ENCODE measurements around the gene S100PBP. TPM values are rescaled to one million over a fixed set of nuclear protein-coding genes. Genes with fewer than 3 reads are reported as not detected.

The S100PBP gene
- polyA plus RNA-seq, 1 of the 3 experiments (the other 2 are of a cell fraction), result 13.2 TPM

DNA sequence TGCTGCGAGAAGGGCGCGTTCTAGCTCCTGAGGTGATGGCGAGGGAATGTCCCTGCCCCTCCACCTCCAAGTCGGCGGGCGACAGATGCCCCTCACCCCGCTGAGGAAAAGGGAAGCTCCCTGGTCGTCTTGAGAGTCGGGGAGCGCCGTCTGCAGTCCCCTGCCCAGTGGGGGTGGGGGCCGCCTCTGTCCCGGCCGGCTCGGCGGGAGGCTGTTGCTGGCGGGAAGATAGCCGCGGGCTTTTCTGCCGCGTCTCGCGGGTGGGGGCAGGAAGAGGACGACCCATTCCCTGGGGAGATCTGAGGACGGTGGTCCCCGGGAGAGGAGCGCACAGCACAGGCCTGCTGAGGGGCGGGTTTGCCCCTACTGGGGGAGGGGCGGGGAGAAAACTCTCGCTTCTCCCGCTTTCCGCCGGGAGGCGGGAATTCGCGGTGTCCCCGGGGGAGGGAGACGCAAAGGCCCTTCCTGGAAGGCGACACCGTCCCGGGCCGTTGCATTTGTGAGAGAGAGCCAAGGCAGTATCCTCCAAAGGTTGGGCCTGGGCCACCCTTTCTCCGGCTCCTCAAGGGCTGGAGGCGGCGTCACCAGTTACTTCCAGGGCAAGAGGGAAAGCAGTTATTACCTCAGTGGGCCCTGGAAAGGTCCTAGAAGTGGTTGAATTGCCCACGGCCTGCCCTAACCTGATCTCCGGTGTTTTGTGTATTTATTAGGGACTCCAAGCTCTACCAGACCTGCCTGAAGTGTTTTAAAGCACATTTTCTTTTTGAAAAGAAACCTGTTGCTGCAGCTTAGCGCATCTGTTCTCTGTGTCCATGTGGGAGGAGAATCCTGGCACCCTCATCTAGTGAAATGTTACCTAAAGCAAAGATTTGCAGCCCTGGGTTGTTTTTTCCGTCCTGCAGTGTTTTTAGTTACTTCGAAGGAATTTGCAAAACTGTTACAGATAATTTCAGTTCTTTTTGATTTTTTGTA, 648 bp downstream of the S100PBP start (continued):
- TF ChIP-seq, protein P1, sequence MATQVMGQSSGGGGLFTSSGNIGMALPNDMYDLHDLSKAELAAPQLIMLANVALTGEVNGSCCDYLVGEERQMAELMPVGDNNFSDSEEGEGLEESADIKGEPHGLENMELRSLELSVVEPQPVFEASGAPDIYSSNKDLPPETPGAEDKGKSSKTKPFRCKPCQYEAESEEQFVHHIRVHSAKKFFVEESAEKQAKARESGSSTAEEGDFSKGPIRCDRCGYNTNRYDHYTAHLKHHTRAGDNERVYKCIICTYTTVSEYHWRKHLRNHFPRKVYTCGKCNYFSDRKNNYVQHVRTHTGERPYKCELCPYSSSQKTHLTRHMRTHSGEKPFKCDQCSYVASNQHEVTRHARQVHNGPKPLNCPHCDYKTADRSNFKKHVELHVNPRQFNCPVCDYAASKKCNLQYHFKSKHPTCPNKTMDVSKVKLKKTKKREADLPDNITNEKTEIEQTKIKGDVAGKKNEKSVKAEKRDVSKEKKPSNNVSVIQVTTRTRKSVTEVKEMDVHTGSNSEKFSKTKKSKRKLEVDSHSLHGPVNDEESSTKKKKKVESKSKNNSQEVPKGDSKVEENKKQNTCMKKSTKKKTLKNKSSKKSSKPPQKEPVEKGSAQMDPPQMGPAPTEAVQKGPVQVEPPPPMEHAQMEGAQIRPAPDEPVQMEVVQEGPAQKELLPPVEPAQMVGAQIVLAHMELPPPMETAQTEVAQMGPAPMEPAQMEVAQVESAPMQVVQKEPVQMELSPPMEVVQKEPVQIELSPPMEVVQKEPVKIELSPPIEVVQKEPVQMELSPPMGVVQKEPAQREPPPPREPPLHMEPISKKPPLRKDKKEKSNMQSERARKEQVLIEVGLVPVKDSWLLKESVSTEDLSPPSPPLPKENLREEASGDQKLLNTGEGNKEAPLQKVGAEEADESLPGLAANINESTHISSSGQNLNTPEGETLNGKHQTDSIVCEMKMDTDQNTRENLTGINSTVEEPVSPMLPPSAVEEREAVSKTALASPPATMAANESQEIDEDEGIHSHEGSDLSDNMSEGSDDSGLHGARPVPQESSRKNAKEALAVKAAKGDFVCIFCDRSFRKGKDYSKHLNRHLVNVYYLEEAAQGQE (IDR thresholded peaks at IDR 0.05; ENCODE audit: low read depth, low read length), result no peak
- TF ChIP-seq TAF1 (IDR thresholded peaks at IDR 0.05; ENCODE audit: borderline replicate concordance, low read depth, low read length), result peak; percentile 79; the same call in 1 of the 2 replicates
- TF ChIP-seq, protein P2, sequence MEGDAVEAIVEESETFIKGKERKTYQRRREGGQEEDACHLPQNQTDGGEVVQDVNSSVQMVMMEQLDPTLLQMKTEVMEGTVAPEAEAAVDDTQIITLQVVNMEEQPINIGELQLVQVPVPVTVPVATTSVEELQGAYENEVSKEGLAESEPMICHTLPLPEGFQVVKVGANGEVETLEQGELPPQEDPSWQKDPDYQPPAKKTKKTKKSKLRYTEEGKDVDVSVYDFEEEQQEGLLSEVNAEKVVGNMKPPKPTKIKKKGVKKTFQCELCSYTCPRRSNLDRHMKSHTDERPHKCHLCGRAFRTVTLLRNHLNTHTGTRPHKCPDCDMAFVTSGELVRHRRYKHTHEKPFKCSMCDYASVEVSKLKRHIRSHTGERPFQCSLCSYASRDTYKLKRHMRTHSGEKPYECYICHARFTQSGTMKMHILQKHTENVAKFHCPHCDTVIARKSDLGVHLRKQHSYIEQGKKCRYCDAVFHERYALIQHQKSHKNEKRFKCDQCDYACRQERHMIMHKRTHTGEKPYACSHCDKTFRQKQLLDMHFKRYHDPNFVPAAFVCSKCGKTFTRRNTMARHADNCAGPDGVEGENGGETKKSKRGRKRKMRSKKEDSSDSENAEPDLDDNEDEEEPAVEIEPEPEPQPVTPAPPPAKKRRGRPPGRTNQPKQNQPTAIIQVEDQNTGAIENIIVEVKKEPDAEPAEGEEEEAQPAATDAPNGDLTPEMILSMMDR (IDR thresholded peaks at IDR 0.05), result no peak
- peak; percentile 22 for TF ChIP-seq MXI1 (IDR thresholded peaks at IDR 0.05; ENCODE audit: low read depth, low read length)
- TF ChIP-seq GABPA (IDR thresholded peaks at IDR 0.05; ENCODE audit: low read depth), result peak; percentile 42; the same call in 1 of the 2 replicates
- TF ChIP-seq RCOR1 (IDR thresholded peaks at IDR 0.05; ENCODE audit: low read length), result no peak

DNA sequence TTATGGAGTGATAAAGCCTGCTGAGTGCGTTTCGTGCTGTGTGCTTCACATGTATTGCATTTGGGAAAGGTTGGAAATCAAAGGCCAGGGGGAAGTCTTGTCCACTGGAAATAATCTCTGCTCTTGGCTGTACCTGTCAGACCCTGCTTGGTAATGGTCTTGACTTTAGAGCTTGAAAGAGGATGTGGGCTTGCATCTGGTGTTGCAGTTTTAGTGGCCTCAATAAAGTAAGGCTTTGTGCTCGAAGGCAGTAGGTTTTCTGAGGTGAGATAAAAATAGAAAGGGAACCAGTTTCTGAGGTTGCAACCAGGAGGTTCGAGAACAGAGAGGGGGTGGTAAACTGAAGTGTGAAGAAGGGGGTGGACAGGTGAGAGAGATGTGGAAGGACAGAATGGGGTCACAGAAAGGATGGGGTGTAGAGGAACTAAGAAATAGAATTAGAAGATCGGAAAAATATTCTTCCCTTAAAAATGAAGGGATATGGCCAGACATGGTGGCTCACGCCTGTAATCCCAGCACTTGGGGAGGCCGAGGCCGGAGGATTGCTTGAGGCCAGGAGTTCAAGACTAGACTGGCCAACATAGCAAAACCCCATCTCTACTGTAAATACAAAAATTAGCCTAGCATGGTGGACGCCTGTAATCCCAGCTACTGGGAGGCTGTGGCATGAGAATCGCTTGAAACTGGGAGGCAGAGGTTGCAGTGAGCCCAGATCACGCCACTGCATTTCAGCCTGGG, 1.5 kb downstream of the S100PBP start:
- no peak for DNase-seq
- Histone ChIP-seq H3F3A (replicated peaks; ENCODE audit: insufficient read depth) (no peaks in the 10 kb centered on the region), H2AFZ (ENCODE audit: low read depth) (no peak overlapping the region), H3K4me1 (ENCODE audit: control insufficient read depth in 1 of 2, insufficient read depth in 2 of 2, low read depth in 1 of 2, low read length in 1 of 2) (peaks cover 9 to 10% of the 10 kb centered on the region in 2 experiments; a peak in 2 of 4 replicates), H3K79me2 (ENCODE audit: insufficient read depth) (peaks cover 91% of the 10 kb centered on the region), H3K27me3 (ENCODE audit: insufficient read depth) (no peaks in the 10 kb centered on the region), H3K4me3 (ENCODE audit: low read depth in 2 of 2, low read length in 1 of 2) (peak overlapping the region; percentile 78 to 98), H3K4me2 (peak overlapping the region; percentile 72), H3K9ac (peak overlapping the region; percentile 98), H3K27ac (ENCODE audit: low read depth in 2 of 2, low read length in 1 of 2) (peak overlapping the region; percentile 91 to 93), H3K36me3 (replicated peaks in 1 of 2; ENCODE audit: control insufficient read depth in 1 of 2, insufficient read depth in 2 of 2, low read length in 1 of 2) (peaks cover 0 to 30% of the 10 kb centered on the region in 2 experiments), H4K20me1 (ENCODE audit: insufficient read depth) (peaks cover 12% of the 10 kb centered on the region), H3K9me2 (no peaks in the 10 kb centered on the region), H3K9me3 (no peaks in the 10 kb centered on the region)
- ChIA-PET CTCF (interaction anchor here (0.7 to 1.2 kb wide), 2 partner anchors 98 to 299 kb away, joined by 4 read pairs; no protein-coding TSS in a partner anchor), POLR2A (no interaction called here)
- 79% methylated on average over 11 of the region's 11 CpGs for WGBS (ENCODE audit: low lambda C conversion rate)
- no peak for TF ChIP-seq NFIC (IDR thresholded peaks at IDR 0.05; ENCODE audit: borderline replicate concordance)
- TF ChIP-seq RCOR1 (IDR thresholded peaks at IDR 0.05; ENCODE audit: low read length), result no peak
- TF ChIP-seq GATA2 (CRISPR knock-in tag; IDR thresholded peaks at IDR 0.05), result no peak
- TF ChIP-seq FOXJ3 (CRISPR knock-in tag; IDR thresholded peaks at IDR 0.05), result no peak
- no peak for TF ChIP-seq TAF1 (IDR thresholded peaks at IDR 0.05; ENCODE audit: borderline replicate concordance, low read depth, low read length)
- TF ChIP-seq, protein P3, sequence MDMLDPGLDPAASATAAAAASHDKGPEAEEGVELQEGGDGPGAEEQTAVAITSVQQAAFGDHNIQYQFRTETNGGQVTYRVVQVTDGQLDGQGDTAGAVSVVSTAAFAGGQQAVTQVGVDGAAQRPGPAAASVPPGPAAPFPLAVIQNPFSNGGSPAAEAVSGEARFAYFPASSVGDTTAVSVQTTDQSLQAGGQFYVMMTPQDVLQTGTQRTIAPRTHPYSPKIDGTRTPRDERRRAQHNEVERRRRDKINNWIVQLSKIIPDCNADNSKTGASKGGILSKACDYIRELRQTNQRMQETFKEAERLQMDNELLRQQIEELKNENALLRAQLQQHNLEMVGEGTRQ (IDR thresholded peaks at IDR 0.05; ENCODE audit: borderline replicate concordance, low read depth, low read length), result no peak
- no peak for TF ChIP-seq POLR2AphosphoS5 (IDR thresholded peaks at IDR 0.05; ENCODE audit: low read depth, low read length)
- no peak for TF ChIP-seq GABPA (IDR thresholded peaks at IDR 0.05; ENCODE audit: low read depth)
- no peak for TF ChIP-seq RFX5 (IDR thresholded peaks at IDR 0.05; ENCODE audit: low read length)
- TF ChIP-seq, protein P4, sequence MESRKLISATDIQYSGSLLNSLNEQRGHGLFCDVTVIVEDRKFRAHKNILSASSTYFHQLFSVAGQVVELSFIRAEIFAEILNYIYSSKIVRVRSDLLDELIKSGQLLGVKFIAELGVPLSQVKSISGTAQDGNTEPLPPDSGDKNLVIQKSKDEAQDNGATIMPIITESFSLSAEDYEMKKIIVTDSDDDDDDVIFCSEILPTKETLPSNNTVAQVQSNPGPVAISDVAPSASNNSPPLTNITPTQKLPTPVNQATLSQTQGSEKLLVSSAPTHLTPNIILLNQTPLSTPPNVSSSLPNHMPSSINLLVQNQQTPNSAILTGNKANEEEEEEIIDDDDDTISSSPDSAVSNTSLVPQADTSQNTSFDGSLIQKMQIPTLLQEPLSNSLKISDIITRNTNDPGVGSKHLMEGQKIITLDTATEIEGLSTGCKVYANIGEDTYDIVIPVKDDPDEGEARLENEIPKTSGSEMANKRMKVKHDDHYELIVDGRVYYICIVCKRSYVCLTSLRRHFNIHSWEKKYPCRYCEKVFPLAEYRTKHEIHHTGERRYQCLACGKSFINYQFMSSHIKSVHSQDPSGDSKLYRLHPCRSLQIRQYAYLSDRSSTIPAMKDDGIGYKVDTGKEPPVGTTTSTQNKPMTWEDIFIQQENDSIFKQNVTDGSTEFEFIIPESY (IDR thresholded peaks at IDR 0.05; ENCODE audit: borderline replicate concordance, low read depth), result no peak
- no peak for TF ChIP-seq JUND (IDR thresholded peaks at IDR 0.05)
- TF ChIP-seq EP300 (IDR thresholded peaks at IDR 0.05; ENCODE audit: borderline replicate concordance in 1 of 2, low read depth in 1 of 2, low read length in 1 of 2), result no peak

Data from SK-N-SH (cell line).